Measurements from ENCODE around the gene MAP1A.
"Not testable (repeated sequence)": the region's sequence is repeated elsewhere in the genome, so short reads cannot be mapped to it uniquely, and the experiment has no call there.

- TF ChIP-seq POLR2A (IDR thresholded peaks at IDR 0.05; ENCODE audit: low read length); GATA1 (IDR thresholded peaks at IDR 0.05; ENCODE audit: low read depth, low read length): not testable (repeated sequence)
Observed at GRCh38 chr15:43532826-43533225, 15.4 kb downstream of the MAP1A start.

All from erythroblast (primary cell).